Neural cell (in vitro differentiated cells): ENCODE data around the gene PDE7B.

Experiments
- EP300 ChIP-seq: fragments of 450-650 bp; conservative IDR thresholded peaks from 2 replicates; pipeline ENCODE4 v1.6.1; 2014; ENCODE audit warnings: antibody characterized with exemption, mild to moderate bottlenecking, moderate library complexity; ENCODE audit not compliant: poor library complexity, severe bottlenecking
- EZH2 ChIP-seq: fragments of 200-600, 300-800 bp; shearing (Covaris generic), sonication (generic); IDR thresholded peaks from 2 replicates; pipeline ENCODE4 v1.6.1; 2014; ENCODE audit warnings: antibody characterized with exemption, low read length, borderline replicate concordance, mild to moderate bottlenecking; ENCODE audit not compliant: insufficient read depth, poor library complexity, severe bottlenecking
- POLR2AphosphoS5 ChIP-seq: IDR thresholded peaks from 2 replicates; pipeline ENCODE4 v1.6.1; 2012
- RAD21 ChIP-seq: fragments of 450-650 bp; conservative IDR thresholded peaks from 2 replicates; pipeline ENCODE4 v1.6.1; 2014; ENCODE audit warnings: antibody characterized with exemption, mild to moderate bottlenecking, moderate library complexity
- SMC3 ChIP-seq: fragments of 450-650 bp; conservative IDR thresholded peaks from 2 replicates; pipeline ENCODE4 v1.6.1; 2014; ENCODE audit warnings: antibody characterized with exemption, mild to moderate bottlenecking, moderate library complexity; ENCODE audit not compliant: poor library complexity
- TAF1 ChIP-seq: IDR thresholded peaks from 2 replicates; pipeline ENCODE4 v1.6.1; 2012; ENCODE audit warnings: low read depth
- TF ChIP-seq, protein P1 (sequence below): IDR thresholded peaks from 2 replicates; pipeline ENCODE4 v1.6.1; 2012; ENCODE audit warnings: borderline replicate concordance
- TF ChIP-seq, protein P2 (sequence below): fragments of 450-650 bp; IDR thresholded peaks from 2 replicates; pipeline ENCODE4 v1.5.1; 2014; ENCODE audit warnings: antibody characterized with exemption, mild to moderate bottlenecking, moderate library complexity; ENCODE audit not compliant: poor library complexity, severe bottlenecking

DNA sequence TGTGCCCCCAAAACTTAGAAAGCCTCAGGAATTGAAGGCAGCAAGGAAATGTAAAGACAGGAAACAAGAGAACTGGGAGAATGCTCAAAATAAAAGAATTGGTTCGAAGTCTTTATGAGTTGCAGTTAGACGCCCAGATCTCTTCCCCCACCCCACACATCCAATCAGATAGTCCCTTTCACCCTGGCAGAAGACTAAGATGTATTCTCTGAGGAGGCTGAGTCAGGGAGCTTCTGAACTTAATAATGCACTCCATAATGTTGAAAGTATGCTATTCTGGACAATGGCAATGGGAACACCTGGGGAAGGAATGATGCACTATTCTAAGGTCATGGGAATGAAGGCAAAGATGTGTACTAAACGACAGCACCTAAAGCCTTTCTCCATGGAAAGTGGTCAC lies 225.0 kb downstream of the PDE7B start:
- TF ChIP-seq POLR2AphosphoS5 (no peak), EZH2 (no peak), EP300 (no peak), RAD21 (no peak), TAF1 (no peak), SMC3 (no peak)
- TF ChIP-seq, protein P1, sequence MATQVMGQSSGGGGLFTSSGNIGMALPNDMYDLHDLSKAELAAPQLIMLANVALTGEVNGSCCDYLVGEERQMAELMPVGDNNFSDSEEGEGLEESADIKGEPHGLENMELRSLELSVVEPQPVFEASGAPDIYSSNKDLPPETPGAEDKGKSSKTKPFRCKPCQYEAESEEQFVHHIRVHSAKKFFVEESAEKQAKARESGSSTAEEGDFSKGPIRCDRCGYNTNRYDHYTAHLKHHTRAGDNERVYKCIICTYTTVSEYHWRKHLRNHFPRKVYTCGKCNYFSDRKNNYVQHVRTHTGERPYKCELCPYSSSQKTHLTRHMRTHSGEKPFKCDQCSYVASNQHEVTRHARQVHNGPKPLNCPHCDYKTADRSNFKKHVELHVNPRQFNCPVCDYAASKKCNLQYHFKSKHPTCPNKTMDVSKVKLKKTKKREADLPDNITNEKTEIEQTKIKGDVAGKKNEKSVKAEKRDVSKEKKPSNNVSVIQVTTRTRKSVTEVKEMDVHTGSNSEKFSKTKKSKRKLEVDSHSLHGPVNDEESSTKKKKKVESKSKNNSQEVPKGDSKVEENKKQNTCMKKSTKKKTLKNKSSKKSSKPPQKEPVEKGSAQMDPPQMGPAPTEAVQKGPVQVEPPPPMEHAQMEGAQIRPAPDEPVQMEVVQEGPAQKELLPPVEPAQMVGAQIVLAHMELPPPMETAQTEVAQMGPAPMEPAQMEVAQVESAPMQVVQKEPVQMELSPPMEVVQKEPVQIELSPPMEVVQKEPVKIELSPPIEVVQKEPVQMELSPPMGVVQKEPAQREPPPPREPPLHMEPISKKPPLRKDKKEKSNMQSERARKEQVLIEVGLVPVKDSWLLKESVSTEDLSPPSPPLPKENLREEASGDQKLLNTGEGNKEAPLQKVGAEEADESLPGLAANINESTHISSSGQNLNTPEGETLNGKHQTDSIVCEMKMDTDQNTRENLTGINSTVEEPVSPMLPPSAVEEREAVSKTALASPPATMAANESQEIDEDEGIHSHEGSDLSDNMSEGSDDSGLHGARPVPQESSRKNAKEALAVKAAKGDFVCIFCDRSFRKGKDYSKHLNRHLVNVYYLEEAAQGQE: no peak
- TF ChIP-seq, protein P2, sequence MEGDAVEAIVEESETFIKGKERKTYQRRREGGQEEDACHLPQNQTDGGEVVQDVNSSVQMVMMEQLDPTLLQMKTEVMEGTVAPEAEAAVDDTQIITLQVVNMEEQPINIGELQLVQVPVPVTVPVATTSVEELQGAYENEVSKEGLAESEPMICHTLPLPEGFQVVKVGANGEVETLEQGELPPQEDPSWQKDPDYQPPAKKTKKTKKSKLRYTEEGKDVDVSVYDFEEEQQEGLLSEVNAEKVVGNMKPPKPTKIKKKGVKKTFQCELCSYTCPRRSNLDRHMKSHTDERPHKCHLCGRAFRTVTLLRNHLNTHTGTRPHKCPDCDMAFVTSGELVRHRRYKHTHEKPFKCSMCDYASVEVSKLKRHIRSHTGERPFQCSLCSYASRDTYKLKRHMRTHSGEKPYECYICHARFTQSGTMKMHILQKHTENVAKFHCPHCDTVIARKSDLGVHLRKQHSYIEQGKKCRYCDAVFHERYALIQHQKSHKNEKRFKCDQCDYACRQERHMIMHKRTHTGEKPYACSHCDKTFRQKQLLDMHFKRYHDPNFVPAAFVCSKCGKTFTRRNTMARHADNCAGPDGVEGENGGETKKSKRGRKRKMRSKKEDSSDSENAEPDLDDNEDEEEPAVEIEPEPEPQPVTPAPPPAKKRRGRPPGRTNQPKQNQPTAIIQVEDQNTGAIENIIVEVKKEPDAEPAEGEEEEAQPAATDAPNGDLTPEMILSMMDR: no peak
